ENCODE data around the gene MAGI3. TPM values are rescaled to one million over a fixed set of nuclear protein-coding genes. Genes with fewer than 3 reads are reported as not detected.
"Not testable (repeated sequence)": the region's sequence is repeated elsewhere in the genome, so short reads cannot be mapped to it uniquely, and the experiment has no call there.

MAGI3 gene
- total RNA-seq, 1 experiment from 2014 or later = 12.7 TPM

- no peak for DNase-seq (ENCODE audit: low read depth)
These were observed 49.0 kb downstream of the MAGI3 start for GRCh38 chr1:113439277-113439670.

- no peak for DNase-seq (ENCODE audit: low read depth)
These were observed 51.8 kb downstream of the MAGI3 start for GRCh38 chr1:113442131-113442530.

GRCh38 chr1:113444857-113445256 is 54.5 kb downstream of the MAGI3 start:
- DNase-seq (ENCODE audit: low read depth) = no peak

DNA sequence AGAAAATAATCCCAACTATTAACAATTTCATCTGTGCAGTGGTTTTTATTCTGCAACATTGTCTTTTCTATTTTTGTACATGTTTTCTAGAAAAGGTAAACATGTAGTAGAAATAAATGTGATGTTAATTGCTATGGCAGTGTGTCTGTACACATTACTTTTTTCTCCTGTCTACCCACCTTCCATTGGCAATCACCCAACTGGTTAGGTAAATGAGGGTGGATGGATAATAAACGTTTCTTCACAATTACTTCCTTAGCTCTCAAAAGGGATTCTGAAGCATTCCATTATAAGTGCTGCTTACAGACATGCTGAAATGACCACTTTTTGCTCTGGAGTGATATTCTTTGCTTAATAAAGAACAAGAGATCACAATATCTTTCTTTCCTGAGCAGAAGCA is 61.4 kb downstream of the MAGI3 start:
- no peak for DNase-seq (ENCODE audit: low read depth)

DNA sequence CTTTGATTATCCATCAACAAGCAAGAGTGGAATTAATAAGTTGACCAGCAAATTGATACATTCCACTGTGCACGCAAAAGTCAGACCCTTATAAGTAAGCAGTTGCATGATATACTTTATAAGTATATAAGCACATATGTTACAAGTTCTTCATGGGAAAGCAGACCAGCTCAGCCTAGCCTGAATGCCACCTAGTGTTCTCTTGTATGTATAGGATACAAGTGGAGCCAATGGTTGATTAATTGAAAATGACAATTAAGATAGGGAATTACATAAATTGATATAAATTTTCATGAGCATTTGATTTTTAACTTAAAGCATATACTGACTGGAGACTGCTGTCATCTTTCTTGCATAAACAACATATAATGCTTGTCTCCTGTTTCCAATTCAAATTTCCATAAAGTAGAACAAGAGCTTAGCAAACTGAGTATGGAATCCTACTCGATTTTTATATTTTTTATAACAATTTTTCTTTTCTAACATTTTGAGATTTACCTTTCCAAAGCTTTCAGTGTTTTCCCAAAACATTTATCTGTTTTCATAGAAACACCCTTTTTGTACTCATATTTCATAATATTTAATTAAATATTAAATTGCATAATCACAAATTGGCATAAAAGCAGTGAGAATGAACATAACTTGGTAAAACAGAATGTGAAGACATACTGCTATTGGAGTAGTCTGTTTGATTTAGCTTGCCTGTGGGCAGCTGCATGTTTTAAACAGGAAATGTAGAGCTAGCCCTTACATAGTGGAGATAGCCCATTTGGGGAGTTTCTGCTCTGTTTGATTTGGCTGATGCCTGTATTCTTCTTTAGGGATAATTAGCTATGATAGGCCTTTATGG is 62.8 kb downstream of the MAGI3 start:
- DNase-seq (ENCODE audit: low read depth) = peak; percentile 32

DNA sequence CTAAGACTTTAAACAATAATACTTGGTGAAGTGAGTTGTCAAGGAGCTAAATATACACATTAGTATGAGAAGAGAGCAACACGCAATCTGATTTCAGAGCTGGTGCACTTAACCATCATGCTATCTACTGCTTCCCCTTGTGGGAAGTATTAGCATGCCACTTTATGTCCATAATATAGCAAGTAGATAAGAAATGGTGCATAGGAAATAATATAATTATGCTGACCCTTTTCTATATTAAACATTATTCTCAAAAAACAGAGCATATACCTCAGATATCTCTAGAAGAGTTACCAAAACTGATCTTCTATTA is 63.4 kb downstream of the MAGI3 start:
- DNase-seq (ENCODE audit: low read depth) = no peak

DNA sequence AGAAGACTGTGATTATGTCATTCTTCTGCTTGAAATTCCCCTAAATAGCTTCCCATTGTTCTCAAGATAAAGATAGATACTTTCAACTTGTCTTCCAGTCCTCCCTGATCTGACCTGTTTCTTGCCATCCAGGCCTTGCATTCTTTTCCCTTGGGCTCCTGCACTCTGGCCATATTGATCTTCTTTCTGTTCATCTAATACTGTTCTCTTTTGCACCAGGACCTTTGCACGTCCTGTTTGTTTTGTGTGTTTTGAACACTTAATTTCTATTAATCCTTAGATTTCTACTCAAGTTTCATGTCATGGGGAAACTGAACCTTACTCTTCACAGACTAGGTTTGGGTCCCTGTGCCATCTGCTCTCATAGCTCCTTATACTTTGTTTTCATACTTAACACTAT is 65.1 kb downstream of the MAGI3 start:
- no peak for DNase-seq (ENCODE audit: low read depth)

DNA sequence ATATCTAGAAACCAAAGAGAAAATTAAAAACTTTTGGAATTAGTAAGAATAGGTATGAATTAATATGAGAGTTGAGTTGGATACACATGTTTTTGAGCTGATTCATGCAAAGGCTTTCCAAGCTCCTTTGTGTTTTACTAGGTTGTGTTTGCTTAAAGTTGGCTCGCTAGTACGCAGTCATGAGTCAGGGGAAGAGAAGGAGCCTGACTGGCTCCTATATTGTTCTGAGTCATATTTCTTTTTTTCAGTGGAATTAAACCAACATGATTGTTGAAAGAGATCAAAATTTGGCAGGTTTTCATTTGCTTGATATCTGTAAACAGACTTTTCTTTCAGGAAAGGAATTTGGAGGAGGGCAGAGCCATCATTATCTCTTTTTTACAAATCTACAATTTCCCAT is 66.7 kb downstream of the MAGI3 start:
- peak; percentile 97 for DNase-seq (ENCODE audit: low read depth)

DNA sequence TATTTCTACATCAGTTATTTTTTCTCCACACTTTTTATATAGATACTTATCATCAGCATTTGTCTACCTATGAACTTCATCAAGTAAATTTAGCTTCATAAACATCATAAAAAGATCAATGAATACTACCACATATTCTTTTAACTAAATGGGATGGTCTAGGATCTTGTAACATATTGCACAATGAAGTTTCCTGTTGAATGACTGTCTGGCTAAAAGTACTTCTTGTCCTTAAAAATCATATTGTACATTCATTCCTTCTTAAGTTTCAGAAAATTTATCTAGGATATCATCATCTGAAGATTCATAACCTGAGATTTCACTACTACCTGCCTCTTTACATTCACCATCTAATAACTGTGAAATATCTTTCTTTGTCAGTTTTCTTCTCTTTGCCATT is 69.0 kb downstream of the MAGI3 start:
- DNase-seq (ENCODE audit: low read depth) = no peak

GRCh38 chr1:113467991-113468390 is 77.7 kb downstream of the MAGI3 start:
- no peak for DNase-seq (ENCODE audit: low read depth)

GRCh38 chr1:113478427-113479195 is 88.3 kb downstream of the MAGI3 start:
- not testable (repeated sequence) for DNase-seq (ENCODE audit: low read depth)

DNA sequence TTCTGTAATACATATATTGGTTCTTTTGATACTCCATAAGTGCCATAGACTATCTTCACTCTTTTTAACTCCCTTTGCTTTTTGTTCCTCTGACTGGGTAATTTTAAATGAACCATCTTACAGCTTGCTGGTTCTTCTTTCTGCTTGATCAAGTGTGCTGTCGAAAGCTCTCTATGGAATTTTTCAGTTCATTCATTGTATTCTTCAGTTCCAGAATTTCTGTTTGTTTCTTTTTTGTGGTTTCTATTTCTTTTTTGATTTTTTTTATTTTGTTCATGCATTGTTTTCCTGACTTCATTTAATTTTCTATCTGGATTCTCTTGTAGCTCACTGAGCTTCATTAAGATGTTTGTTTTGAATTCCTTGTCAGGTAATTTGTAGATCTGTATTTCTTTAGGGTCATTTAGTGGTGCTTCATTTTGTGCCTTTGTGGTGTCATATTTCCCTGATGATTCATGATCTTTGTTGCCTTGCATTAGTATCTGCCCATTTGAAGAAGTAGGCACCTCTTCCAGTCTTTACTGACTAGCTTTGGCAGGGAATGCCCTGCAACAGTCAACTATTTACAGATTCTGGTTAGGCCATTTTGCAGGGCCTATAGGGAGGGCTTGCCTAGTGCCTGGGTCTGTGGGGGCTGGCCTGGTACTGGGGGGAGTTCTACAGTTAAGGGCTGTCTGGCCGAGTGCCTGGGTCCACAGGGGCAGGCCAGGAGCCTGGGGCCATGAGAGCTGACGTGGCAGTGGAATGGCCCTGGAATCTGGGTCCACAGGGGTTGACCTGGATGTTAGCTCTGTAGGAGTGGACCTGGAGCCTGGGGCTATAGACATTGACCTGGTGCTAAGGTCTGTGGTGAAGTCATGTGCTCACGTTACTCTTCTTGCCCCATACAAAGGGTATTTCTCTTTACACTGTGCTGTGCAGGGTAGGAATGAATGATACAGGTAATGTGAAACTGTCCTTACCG is 89.7 kb downstream of the MAGI3 start:
- peak; percentile 64 for DNase-seq (ENCODE audit: low read depth)

- DNase-seq (ENCODE audit: low read depth) = peak; percentile 16
These were observed 94.8 kb downstream of the MAGI3 start for GRCh38 chr1:113485131-113485530.

- DNase-seq (ENCODE audit: low read depth) = no peak
These were observed 98.4 kb downstream of the MAGI3 start for GRCh38 chr1:113488576-113489177.

GRCh38 chr1:113490384-113490783 is 100.1 kb downstream of the MAGI3 start:
- DNase-seq (ENCODE audit: low read depth) = no peak

DNA sequence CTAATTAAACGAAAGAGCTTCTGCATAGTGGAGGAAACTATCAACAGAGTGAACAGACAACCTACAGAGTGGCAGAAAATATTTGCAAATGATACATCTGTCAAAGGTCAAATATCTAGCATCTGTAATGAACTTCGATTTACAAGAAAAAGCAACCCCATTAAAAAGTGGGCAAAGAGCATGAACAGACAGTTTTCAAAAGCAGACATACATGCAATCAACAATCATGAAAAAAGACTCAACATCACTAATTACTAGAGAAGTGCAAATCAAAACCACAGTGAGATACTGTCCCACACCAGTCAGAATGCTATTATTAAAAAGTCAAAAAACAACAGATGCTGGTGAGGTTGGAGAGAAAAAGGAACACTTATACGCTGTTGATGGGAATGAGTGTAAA is 103.2 kb downstream of the MAGI3 start:
- no peak for DNase-seq (ENCODE audit: low read depth)

DNA sequence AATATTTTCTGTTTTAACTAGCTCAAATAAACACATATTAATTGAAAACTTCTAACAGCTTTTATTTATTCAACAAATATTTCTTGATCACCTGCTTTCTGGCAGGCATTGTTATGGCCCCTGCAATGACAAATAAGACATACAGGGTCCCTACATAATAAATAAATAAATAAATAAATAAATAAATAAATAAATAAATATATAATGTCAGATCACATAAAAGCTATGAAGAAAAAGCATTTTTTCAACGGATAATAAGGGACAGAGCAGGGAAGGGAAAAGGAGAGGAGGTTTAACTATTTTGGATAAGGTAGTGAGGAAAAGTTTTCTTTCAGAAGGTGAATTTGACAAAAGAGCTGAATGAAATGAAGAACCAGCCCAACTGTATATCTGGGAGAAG is 115.0 kb downstream of the MAGI3 start:
- no peak for DNase-seq (ENCODE audit: low read depth)

DNA sequence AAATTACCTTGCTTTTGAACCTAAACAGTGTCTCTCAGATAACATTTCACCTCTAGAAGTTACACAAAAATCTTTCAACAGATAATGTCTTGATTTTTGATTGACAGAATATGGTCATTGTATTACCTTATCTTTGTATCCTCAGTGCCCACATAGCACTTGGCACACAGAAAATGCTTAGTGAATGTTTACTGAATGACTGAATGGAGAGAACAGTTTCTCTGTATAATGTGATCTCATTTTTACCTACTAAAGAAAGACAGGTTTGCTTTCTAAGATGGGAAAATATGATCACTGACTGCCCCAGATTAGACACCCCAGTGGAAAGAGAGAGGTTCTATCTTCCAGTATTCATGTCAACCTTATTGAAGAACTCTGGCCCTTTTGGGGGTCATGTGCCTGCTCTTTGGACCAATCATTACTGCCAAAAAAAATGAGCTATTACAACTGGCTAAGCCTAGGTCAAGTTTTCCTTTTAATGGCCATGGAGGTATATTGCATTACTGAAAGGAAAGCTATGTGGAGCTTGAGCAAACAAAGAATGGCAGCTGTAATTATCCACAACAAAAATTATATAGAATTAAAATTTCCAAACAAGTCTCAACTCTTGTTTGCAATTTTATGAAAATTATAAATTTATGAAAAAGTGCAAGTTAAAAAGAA is 117.4 kb downstream of the MAGI3 start:
- DNase-seq (ENCODE audit: low read depth) = no peak

DNA sequence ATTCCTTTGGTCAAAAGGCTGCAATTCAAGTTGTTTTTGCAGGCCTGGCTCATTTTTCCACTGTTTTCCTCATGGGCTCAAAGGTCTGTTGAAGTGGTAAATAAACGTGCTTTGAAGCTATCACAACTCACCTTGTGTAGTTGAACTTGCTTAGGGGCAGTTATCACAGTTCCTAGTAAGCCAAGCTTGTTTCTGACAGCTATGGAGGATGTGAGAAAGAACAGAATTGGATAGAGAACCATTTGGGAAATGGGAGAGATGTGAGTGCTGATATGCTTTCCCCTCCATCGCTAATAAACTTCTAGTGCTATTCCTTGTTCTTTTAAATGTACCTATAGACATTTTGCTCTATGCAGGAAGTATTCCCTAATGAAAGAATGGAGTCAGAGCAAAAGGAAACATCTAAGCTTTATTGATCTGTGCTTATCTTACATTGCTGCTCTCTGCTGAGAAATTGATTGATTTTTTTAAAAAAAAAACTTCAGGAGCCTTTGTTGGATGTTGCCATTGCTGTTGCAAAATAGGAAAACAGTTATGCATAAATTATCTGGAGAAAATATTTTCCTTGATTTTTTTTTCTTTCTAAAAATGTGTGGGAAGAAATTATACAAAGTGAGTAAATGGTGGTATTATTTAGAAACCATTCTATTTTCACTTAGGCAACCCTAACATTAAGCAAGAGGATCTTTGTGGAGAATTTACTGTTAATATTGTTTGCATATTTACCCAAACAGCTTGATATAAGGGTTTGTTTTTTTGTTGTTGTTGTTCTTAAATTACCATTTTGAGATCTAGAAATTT is 118.2 kb downstream of the MAGI3 start:
- DNase-seq (ENCODE audit: low read depth) = no peak

DNA sequence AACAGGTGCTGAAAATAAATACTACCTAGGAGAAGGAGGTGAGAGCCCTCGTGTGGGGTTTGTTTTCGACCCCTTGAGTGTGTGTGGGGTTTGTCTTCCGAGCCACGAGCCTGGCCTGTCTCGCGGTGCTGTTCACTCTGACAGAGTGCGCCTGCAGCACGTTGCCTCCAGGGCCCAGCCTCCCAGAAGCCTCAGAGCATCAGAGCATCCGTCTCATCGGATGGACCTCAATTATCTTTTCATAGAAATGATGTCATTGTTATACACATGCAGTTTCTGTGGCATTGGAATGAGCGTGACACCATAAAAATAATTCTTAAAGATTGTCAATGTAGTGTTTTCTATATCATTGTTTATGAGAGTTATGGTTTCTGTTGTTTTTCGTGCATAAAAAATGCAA is 119.5 kb downstream of the MAGI3 start:
- DNase-seq (ENCODE audit: low read depth) = not testable (repeated sequence)

All from M059J (cell line).